Loucy (cell line): ENCODE results near the gene TOGARAM1.

ENCODE experiments used
- CTCF ChIP-seq: fragments of 200-600 bp; sonication (generic); conservative IDR thresholded peaks from 2 replicates; pipeline ENCODE4 v1.5.1; 2014; ENCODE audit warnings: mild to moderate bottlenecking, antibody characterized with exemption, low read length
- EZH2phosphoT487 ChIP-seq: fragments of 200-600 bp; IDR thresholded peaks from 2 replicates; pipeline ENCODE4 v1.6.1; 2018; ENCODE audit warnings: antibody characterized with exemption, mild to moderate bottlenecking, moderate library complexity, borderline replicate concordance

GRCh38 chr14:45051180-45051579, 89.2 kb downstream of the TOGARAM1 start:
- TF ChIP-seq CTCF (no peak), EZH2phosphoT487 (no peak)
